A549 (cell line): ENCODE measurements around the gene HOMER3.
A peak's percentile ranks its signal among the peaks of the same experiment; 100 is the strongest.

ENCODE experiments used
- BCL3 ChIP-seq: fragments of >200 bp; sonication (Bioruptor Twin); formaldehyde crosslinking; IDR thresholded peaks from 3 replicates; pipeline ENCODE4 v1.6.1; 2016
- CHD2 ChIP-seq: fragments of 150-350 bp; IDR thresholded peaks from 2 replicates; pipeline ENCODE4 v1.6.1; 2014; ENCODE audit warnings: low read length; ENCODE audit not compliant: partially characterized antibody
- CTCF ChIP-seq: fragments of >200 bp; sonication (Bioruptor Twin); formaldehyde crosslinking; IDR thresholded peaks from 3 replicates; pipeline ENCODE4 v1.5.1; 2016
- ESRRA ChIP-seq: fragments of 150-350 bp; IDR thresholded peaks from 2 replicates; pipeline ENCODE4 v1.6.1; 2014; ENCODE audit warnings: mild to moderate bottlenecking, low read length, borderline replicate concordance
- HMGXB4 ChIP-seq: fragments of 250-450 bp; sonication (Bioruptor Pico); IDR thresholded peaks from 2 replicates; pipeline ENCODE4 v1.5.0; 2021; ENCODE audit warnings: mild to moderate bottlenecking, moderate library complexity, borderline replicate concordance
- KDM1A ChIP-seq: fragments of 200-600 bp; sonication (generic); IDR thresholded peaks from 2 replicates; pipeline ENCODE4 v1.6.1; 2016; ENCODE audit warnings: low read depth, mild to moderate bottlenecking
- MYC ChIP-seq: IDR thresholded peaks from 2 replicates; pipeline ENCODE4 v1.6.1; 2012; ENCODE audit warnings: mild to moderate bottlenecking, inconsistent platforms, low read length, improper control_type of control experiment, borderline replicate concordance
- POLR2A ChIP-seq: IDR thresholded peaks from 2 replicates; pipeline ENCODE4 v1.6.1; 2012; ENCODE audit warnings: mild to moderate bottlenecking, low read length
- RAD21 ChIP-seq, 2 experiments: fragments of >200 bp in 1 of 2; sonication (Bioruptor Twin) in 1 of 2; formaldehyde crosslinking in 1 of 2; IDR thresholded peaks in 1 of 2; conservative IDR thresholded peaks in 1 of 2; 2 replicates in 1 of 2; 3 replicates in 1 of 2; pipeline ENCODE4 v1.6.1; 2012 to 2018; ENCODE audit warnings: inconsistent platforms in 1 of 2
- RCOR1 ChIP-seq: fragments of 150-350 bp; IDR thresholded peaks from 2 replicates; pipeline ENCODE4 v1.6.1; 2014; ENCODE audit warnings: antibody characterized with exemption, low read length, low read depth
- REST ChIP-seq: fragments of 200-600 bp; sonication (generic); IDR thresholded peaks from 2 replicates; pipeline ENCODE4 v1.6.1; 2016; ENCODE audit warnings: antibody characterized with exemption, mild to moderate bottlenecking, moderate library complexity
- SMC3 ChIP-seq: fragments of >200 bp; sonication (Bioruptor Twin); formaldehyde crosslinking; IDR thresholded peaks from 3 replicates; pipeline ENCODE4 v1.6.1; 2018; ENCODE audit warnings: inconsistent platforms
- TP53 ChIP-seq: fragments of 250-450 bp; sonication (Bioruptor Pico); IDR thresholded peaks from 2 replicates; pipeline ENCODE4 v1.5.0; 2021; ENCODE audit warnings: mild to moderate bottlenecking, moderate library complexity
- ZC3H11A ChIP-seq: fragments of 450-650 bp; IDR thresholded peaks from 2 replicates; pipeline ENCODE4 v1.6.1; 2014; ENCODE audit warnings: antibody characterized with exemption, mild to moderate bottlenecking

GRCh38 chr19:18919086-18919899 is 21.7 kb downstream of the HOMER3 start, which contains the start of the genes COPE and DDX49:
- no peak for TF ChIP-seq TP53
- TF ChIP-seq HMGXB4 (CRISPR knock-in tag), result 0 out of 2 replicates have a peak, but pooled peaks have one; percentile 22
- TF ChIP-seq RCOR1, result no peak
- no peak for TF ChIP-seq CTCF
- no peak for TF ChIP-seq MYC
- TF ChIP-seq ESRRA, result no peak
- no peak for TF ChIP-seq ZC3H11A
- peak; percentile 59 for TF ChIP-seq POLR2A
- no peak for TF ChIP-seq RAD21 (conservative IDR thresholded peaks at IDR 0.05 in 1 of 2, IDR thresholded peaks at IDR 0.05 in 1 of 2)
- TF ChIP-seq CHD2, result peak; percentile 61
- 0 out of 3 replicates have a peak, but pooled peaks have one; percentile 43 for TF ChIP-seq BCL3
- no peak for TF ChIP-seq KDM1A
- TF ChIP-seq SMC3, result no peak
- TF ChIP-seq REST, result no peak; the same call in 1 of the 2 replicates
